ENCODE results near the gene P3H3.

DNA sequence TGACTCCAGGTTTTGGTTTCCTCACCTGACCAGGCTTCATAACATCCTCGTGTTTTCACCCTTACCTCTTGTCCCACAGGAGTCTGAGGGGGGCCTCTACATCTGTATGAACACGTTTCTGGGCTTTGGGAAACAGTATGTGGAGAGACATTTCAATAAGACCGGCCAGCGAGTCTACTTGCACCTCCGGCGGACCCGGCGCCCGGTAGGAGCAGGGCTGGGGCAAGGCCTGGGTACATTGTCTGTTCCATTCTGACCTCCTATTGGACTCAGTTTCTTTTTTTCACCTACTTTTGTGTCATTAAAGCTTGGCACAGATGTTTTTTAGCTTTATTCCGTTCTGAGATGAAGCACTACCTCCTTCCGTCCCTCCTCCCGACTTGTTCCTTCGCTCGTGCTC, 27.1 kb downstream of the P3H3 start:
- TF ChIP-seq, protein P1, sequence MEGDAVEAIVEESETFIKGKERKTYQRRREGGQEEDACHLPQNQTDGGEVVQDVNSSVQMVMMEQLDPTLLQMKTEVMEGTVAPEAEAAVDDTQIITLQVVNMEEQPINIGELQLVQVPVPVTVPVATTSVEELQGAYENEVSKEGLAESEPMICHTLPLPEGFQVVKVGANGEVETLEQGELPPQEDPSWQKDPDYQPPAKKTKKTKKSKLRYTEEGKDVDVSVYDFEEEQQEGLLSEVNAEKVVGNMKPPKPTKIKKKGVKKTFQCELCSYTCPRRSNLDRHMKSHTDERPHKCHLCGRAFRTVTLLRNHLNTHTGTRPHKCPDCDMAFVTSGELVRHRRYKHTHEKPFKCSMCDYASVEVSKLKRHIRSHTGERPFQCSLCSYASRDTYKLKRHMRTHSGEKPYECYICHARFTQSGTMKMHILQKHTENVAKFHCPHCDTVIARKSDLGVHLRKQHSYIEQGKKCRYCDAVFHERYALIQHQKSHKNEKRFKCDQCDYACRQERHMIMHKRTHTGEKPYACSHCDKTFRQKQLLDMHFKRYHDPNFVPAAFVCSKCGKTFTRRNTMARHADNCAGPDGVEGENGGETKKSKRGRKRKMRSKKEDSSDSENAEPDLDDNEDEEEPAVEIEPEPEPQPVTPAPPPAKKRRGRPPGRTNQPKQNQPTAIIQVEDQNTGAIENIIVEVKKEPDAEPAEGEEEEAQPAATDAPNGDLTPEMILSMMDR (IDR thresholded peaks at IDR 0.05; ENCODE audit: low read length), result no peak
- TF ChIP-seq EZH2 (optimal IDR thresholded peaks at IDR 0.05; ENCODE audit: low read depth, low read length), result no peak
